H9 (cell line): ENCODE results near the gene CRABP1. TPM values are rescaled to one million over a fixed set of nuclear protein-coding genes. Genes with fewer than 3 reads are reported as not detected.

ENCODE experiments used
- DNase-seq: peaks from one replicate; pipeline ENCODE4 v3.0.0-alpha.2; 2017
- H2AFZ ChIP-seq: one replicate; pipeline ENCODE4 v1.6.1; 2013; ENCODE audit warnings: mild to moderate bottlenecking, low read length, control low read depth, moderate library complexity
- H2AK5ac ChIP-seq: 2 replicates; pipeline ENCODE4 v1.6.1; 2013; ENCODE audit warnings: low read length, control low read depth, mixed read lengths; ENCODE audit not compliant: insufficient read length
- H2BK120ac ChIP-seq: one replicate; pipeline ENCODE4 v1.6.1; 2013; ENCODE audit warnings: low read depth, mild to moderate bottlenecking, low read length, control low read depth, inconsistent platforms; ENCODE audit not compliant: poor library complexity, severe bottlenecking
- H2BK12ac ChIP-seq: 2 replicates; pipeline ENCODE4 v1.6.1; 2013; ENCODE audit warnings: low read length, control low read depth, mixed read lengths, low read depth; ENCODE audit not compliant: insufficient read length
- H2BK15ac ChIP-seq: 2 replicates; pipeline ENCODE4 v1.6.1; 2013; ENCODE audit warnings: low read depth, low read length, control low read depth
- H2BK20ac ChIP-seq: one replicate; pipeline ENCODE4 v1.6.1; 2013; ENCODE audit warnings: low read depth, mild to moderate bottlenecking, low read length, control low read depth, inconsistent platforms; ENCODE audit not compliant: poor library complexity, severe bottlenecking
- H2BK5ac ChIP-seq: 2 replicates; pipeline ENCODE4 v1.6.1; 2013; ENCODE audit warnings: low read length, control low read depth, mixed read lengths; ENCODE audit not compliant: insufficient read length
- H3K14ac ChIP-seq: 2 replicates; pipeline ENCODE4 v1.6.1; 2013; ENCODE audit warnings: low read length, control low read depth; ENCODE audit not compliant: insufficient read depth
- H3K18ac ChIP-seq: 2 replicates; pipeline ENCODE4 v1.6.1; 2013; ENCODE audit warnings: low read depth, mild to moderate bottlenecking, mixed read lengths, low read length, control low read depth; ENCODE audit not compliant: insufficient read length
- H3K23ac ChIP-seq: 2 replicates; pipeline ENCODE4 v1.6.1; 2013; ENCODE audit warnings: low read length, control low read depth, mixed read lengths, low read depth; ENCODE audit not compliant: insufficient read length
- H3K23me2 ChIP-seq: 2 replicates; pipeline ENCODE4 v1.6.1; 2013; ENCODE audit warnings: low read depth, mild to moderate bottlenecking, mixed read lengths, low read length, control low read depth; ENCODE audit not compliant: insufficient read length, poor library complexity, severe bottlenecking
- H3K27ac ChIP-seq: 2 replicates; pipeline ENCODE4 v1.5.1; 2013; ENCODE audit warnings: low read length, control low read depth, mixed read lengths, low read depth; ENCODE audit not compliant: insufficient read length
- H3K27me3 ChIP-seq: 2 replicates; pipeline ENCODE4 v1.6.1; 2013; ENCODE audit warnings: low read length, control low read depth, inconsistent platforms; ENCODE audit not compliant: insufficient read depth
- H3K4ac ChIP-seq: 2 replicates; pipeline ENCODE4 v1.6.1; 2013; ENCODE audit warnings: low read depth, mild to moderate bottlenecking, control low read depth, inconsistent platforms, low read length, moderate library complexity
- H3K4me1 ChIP-seq: 2 replicates; pipeline ENCODE4 v1.6.1; 2013; ENCODE audit warnings: low read length, control low read depth, inconsistent platforms; ENCODE audit not compliant: insufficient read depth
- H3K4me2 ChIP-seq: 2 replicates; pipeline ENCODE4 v1.6.1; 2013; ENCODE audit warnings: low read length, control low read depth, mixed read lengths; ENCODE audit not compliant: insufficient read length, insufficient read depth
- H3K56ac ChIP-seq: 2 replicates; pipeline ENCODE4 v1.6.1; 2013; ENCODE audit warnings: low read depth, mild to moderate bottlenecking, mixed read lengths, low read length, control low read depth; ENCODE audit not compliant: insufficient read length
- H3K79me1 ChIP-seq: 2 replicates; pipeline ENCODE4 v1.6.1; 2013; ENCODE audit warnings: low read depth, mild to moderate bottlenecking, moderate library complexity, low read length, control low read depth, inconsistent platforms; ENCODE audit not compliant: insufficient read depth, poor library complexity, severe bottlenecking
- H3K79me2 ChIP-seq: 2 replicates; pipeline ENCODE4 v1.6.1; 2013; ENCODE audit warnings: low read length, control low read depth, inconsistent platforms; ENCODE audit not compliant: insufficient read depth
- H3K9ac ChIP-seq: 2 replicates; pipeline ENCODE4 v1.6.1; 2013; ENCODE audit warnings: low read length, control low read depth, mixed read lengths; ENCODE audit not compliant: insufficient read length; ENCODE audit errors: extremely low read depth
- H3K9me3 ChIP-seq: one replicate; pipeline ENCODE4 v1.6.1; 2013; ENCODE audit warnings: low read depth, low read length, inconsistent platforms; ENCODE audit not compliant: control insufficient read depth
- H3T11ph ChIP-seq: one replicate; pipeline ENCODE4 v1.6.1; 2013; ENCODE audit warnings: mild to moderate bottlenecking, low read length, control low read depth, inconsistent platforms
- H4K20me1 ChIP-seq: one replicate; pipeline ENCODE4 v1.6.1; 2013; ENCODE audit not compliant: control insufficient read depth, insufficient read length, insufficient read depth
- H4K5ac ChIP-seq: 2 replicates; pipeline ENCODE4 v1.6.1; 2013; ENCODE audit warnings: low read depth, mild to moderate bottlenecking, mixed read lengths, low read length, control low read depth; ENCODE audit not compliant: insufficient read length
- H4K8ac ChIP-seq: replicated peaks from 2 replicates; pipeline ENCODE4 v1.6.1; 2013; ENCODE audit warnings: low read length, control low read depth, mixed read lengths, low read depth; ENCODE audit not compliant: insufficient read length
- H4K91ac ChIP-seq: 2 replicates; pipeline ENCODE4 v1.6.1; 2013; ENCODE audit warnings: low read depth, mild to moderate bottlenecking, moderate library complexity, mixed read lengths, low read length, control low read depth; ENCODE audit not compliant: insufficient read length
- H3K27ac Mint-ChIP-seq, 3 experiments: 2 replicates in 2 of 3; 3 replicates in 1 of 3; pipeline ENCODE4 v1.8.0; 2020 to 2021; ENCODE audit warnings: mixed read lengths in 3 of 3, mild to moderate bottlenecking in 1 of 3, moderate library complexity in 1 of 3
- H3K27me3 Mint-ChIP-seq: 2 replicates; pipeline ENCODE4 v1.8.0; 2021; ENCODE audit warnings: low read depth, mild to moderate bottlenecking, moderate library complexity, mixed read lengths
- H3K36me3 Mint-ChIP-seq, 3 experiments: 2 replicates in 2 of 3; 3 replicates in 1 of 3; pipeline ENCODE4 v1.8.0; 2020 to 2021; ENCODE audit warnings: low read depth in 3 of 3, mixed read lengths in 3 of 3; ENCODE audit not compliant: insufficient read depth in 1 of 3
- H3K4me1 Mint-ChIP-seq, 2 experiments: 2 replicates each; pipeline ENCODE4 v1.8.0; 2020; ENCODE audit warnings: mixed read lengths in 2 of 2
- H3K4me3 Mint-ChIP-seq, 2 experiments: 2 replicates in 1 of 2; 3 replicates in 1 of 2; pipeline ENCODE4 v1.8.0; 2020 to 2021; ENCODE audit warnings: mild to moderate bottlenecking in 2 of 2, mixed read lengths in 2 of 2, moderate library complexity in 1 of 2
- H3K9me3 Mint-ChIP-seq, 2 experiments: 2 replicates in 1 of 2; 3 replicates in 1 of 2; pipeline ENCODE4 v1.8.0; 2020; ENCODE audit warnings: mild to moderate bottlenecking in 2 of 2, mixed read lengths in 2 of 2, moderate library complexity in 1 of 2
- WGBS: extraction: QIAGEN DNeasy Blood & Tissue Kit; methylation state at CpG from one replicate; pipeline ENCODE4 v1.1.7; 2013; ENCODE audit warnings: missing lambda C conversion rate, low lambda C conversion rate, mixed read lengths; ENCODE audit not compliant: insufficient read length; ENCODE audit errors: extremely low coverage; 5-methylcytosine and 5-hydroxymethylcytosine counted together
- total RNA-seq: library from RNA; stranded (reverse); gene quantifications from 2 replicates; pipeline ENCODE4 v1.2.1, GENCODE V29; 2021
- TF ChIP-seq, protein P1 (sequence below): fragments of 200-600 bp; sonication (generic); conservative IDR thresholded peaks from 3 replicates; pipeline ENCODE4 v1.8.0; 2021; ENCODE audit warnings: antibody characterized with exemption, mild to moderate bottlenecking

CRABP1 gene
- total RNA-seq, 1 experiment from 2014 or later: 93.1 TPM

DNA sequence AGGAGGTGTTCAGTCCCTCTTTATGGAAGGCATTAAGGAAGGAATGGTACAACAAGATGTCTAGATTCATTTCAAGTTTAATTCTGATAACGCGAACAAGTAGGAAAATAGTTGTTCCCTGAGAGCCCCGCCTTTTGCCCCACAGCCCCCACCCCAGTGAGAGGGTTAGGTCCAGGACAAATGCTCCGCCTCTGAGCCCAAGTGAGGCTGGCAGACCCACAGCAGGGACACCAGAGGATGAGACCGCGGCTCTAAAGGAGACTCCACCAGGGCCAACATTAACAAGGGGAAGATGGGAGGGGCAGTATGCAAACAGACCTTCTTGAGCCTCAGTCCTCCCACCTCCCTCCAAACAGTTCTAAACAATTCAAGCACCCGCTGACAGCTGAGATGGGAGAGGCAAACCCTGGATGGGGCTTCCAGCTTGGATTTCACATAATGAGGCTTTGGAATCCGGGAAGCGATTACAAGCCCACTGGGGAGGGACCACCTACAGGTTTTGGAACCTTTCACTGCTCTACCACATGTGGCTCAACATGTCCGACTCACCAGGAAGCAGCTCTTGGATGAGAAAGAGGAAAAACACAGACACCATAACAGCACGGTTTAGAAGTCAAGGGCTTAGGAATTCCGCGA is 54.9 kb downstream of the CRABP1 start:
- Histone ChIP-seq H4K20me1 (no peaks in the 10 kb centered on the region), H2BK15ac (no peak overlapping the region), H2AFZ (no peak overlapping the region), H2BK5ac (no peak overlapping the region), H3K14ac (no peak overlapping the region), H3T11ph (no peak overlapping the region), H2BK12ac (no peak overlapping the region), H3K9ac (no peak overlapping the region), H3K23me2 (no peaks in the 10 kb centered on the region), H4K8ac (no peak overlapping the region), H3K18ac (no peak overlapping the region), H2AK5ac (no peak overlapping the region), H3K4me1 (peaks cover 3% of the 10 kb centered on the region; the same call in 1 of the 2 replicates), H3K27ac (no peak overlapping the region), H3K56ac (no peak overlapping the region), H3K23ac (no peak overlapping the region), H4K91ac (no peak overlapping the region), H4K5ac (no peak overlapping the region), H2BK20ac (no peak overlapping the region), H3K4me2 (peak overlapping the region; percentile 7), H3K4ac (no peak overlapping the region), H3K79me2 (no peaks in the 10 kb centered on the region), H3K79me1 (no peaks in the 10 kb centered on the region), H2BK120ac (no peak overlapping the region), H3K27me3 (no peaks in the 10 kb centered on the region), H3K9me3 (no peaks in the 10 kb centered on the region)
- peaks cover 58 to 71% of the 10 kb centered on the region in 2 experiments for H3K4me1 Mint-ChIP-seq
- no CpG with 5 or more reads among the region's 13 CpGs for WGBS
- peak; percentile 67 for DNase-seq
- TF ChIP-seq, protein P1, sequence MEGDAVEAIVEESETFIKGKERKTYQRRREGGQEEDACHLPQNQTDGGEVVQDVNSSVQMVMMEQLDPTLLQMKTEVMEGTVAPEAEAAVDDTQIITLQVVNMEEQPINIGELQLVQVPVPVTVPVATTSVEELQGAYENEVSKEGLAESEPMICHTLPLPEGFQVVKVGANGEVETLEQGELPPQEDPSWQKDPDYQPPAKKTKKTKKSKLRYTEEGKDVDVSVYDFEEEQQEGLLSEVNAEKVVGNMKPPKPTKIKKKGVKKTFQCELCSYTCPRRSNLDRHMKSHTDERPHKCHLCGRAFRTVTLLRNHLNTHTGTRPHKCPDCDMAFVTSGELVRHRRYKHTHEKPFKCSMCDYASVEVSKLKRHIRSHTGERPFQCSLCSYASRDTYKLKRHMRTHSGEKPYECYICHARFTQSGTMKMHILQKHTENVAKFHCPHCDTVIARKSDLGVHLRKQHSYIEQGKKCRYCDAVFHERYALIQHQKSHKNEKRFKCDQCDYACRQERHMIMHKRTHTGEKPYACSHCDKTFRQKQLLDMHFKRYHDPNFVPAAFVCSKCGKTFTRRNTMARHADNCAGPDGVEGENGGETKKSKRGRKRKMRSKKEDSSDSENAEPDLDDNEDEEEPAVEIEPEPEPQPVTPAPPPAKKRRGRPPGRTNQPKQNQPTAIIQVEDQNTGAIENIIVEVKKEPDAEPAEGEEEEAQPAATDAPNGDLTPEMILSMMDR: no peak
- H3K4me3 Mint-ChIP-seq: peak overlapping the region in 1 of 2 experiments; percentile 13; a peak in 2 of 5 replicates
- H3K27me3 Mint-ChIP-seq: peaks cover 3% of the 10 kb centered on the region
- peaks cover 0 to 2% (median 2%) of the 10 kb centered on the region in 3 experiments; a peak in 2 of 7 replicates for H3K36me3 Mint-ChIP-seq
- peak overlapping the region; percentile 60 to 96 (median 89); a peak in 4 of 7 replicates for H3K27ac Mint-ChIP-seq
- H3K9me3 Mint-ChIP-seq: peaks cover 3 to 5% of the 10 kb centered on the region in 2 experiments; a peak in 2 of 5 replicates
